IMR-90 (cell line): Measurements from ENCODE around the gene LINGO1. TPM values are rescaled to one million over a fixed set of nuclear protein-coding genes. Genes with fewer than 3 reads are reported as not detected.

Experiments
- ATAC-seq: fragments of 200-7000 bp; cut with Tn5 transposase; 2 replicates; pipeline ENCODE4 v1.9.1; 2020; ENCODE audit warnings: low read depth, mild to moderate bottlenecking, moderate library complexity
- BruUV-seq: library from RNA; stranded (reverse); fragments of 400-500 nt; replicated peaks from 2 replicates; lab custom pipeline; 2021; lab: Mats Ljungman, UMichigan
- CTCF ChIA-PET: fragments of 300-600 bp; formaldehyde crosslinking; extraction: SDS; loops from one replicate; lab custom pipeline; 2021; ENCODE audit warnings: antibody characterized with exemption; lab: Yijun Ruan, JAX
- POLR2A ChIA-PET: fragments of 300-600 bp; sonication (Branson Sonifier 250); formaldehyde crosslinking; loops from one replicate; lab custom pipeline; 2022; ENCODE audit warnings: antibody characterized with exemption; ENCODE audit not compliant: unreplicated experiment; lab: Charles Lee
- DNase-seq: peaks from one replicate; pipeline ENCODE4 v3.0.0; 2013
- H2AFZ ChIP-seq: replicated peaks from 2 replicates; pipeline ENCODE3; 2013; ENCODE audit warnings: low read length, mild to moderate bottlenecking; ENCODE audit not compliant: poor library complexity
- H2AK5ac ChIP-seq: 2 replicates; pipeline ENCODE4 v1.6.1; 2013; ENCODE audit warnings: low read depth, low read length, inconsistent platforms
- H2AK9ac ChIP-seq: replicated peaks from 2 replicates; pipeline ENCODE3; 2013; ENCODE audit warnings: mild to moderate bottlenecking, low read depth, low read length, moderate library complexity; ENCODE audit not compliant: poor library complexity
- H2BK120ac ChIP-seq: 2 replicates; pipeline ENCODE4 v1.6.1; 2013; ENCODE audit warnings: low read depth, low read length, inconsistent platforms
- H2BK15ac ChIP-seq: 3 replicates; pipeline ENCODE4 v1.6.1; 2013; ENCODE audit warnings: low read depth, low read length, inconsistent platforms
- H2BK20ac ChIP-seq: 2 replicates; pipeline ENCODE4 v1.6.1; 2013; ENCODE audit warnings: low read depth, mild to moderate bottlenecking, inconsistent platforms, low read length, moderate library complexity
- H2BK5ac ChIP-seq: 2 replicates; pipeline ENCODE4 v1.6.1; 2013; ENCODE audit warnings: mild to moderate bottlenecking, low read depth, low read length, inconsistent platforms; ENCODE audit not compliant: poor library complexity, severe bottlenecking
- H3K14ac ChIP-seq: replicated peaks from 2 replicates; pipeline ENCODE4 v1.6.1; 2013; ENCODE audit warnings: low read depth, low read length, inconsistent platforms
- H3K18ac ChIP-seq: 2 replicates; pipeline ENCODE4 v1.6.1; 2013; ENCODE audit warnings: low read depth, low read length, control low read depth
- H3K23ac ChIP-seq: 2 replicates; pipeline ENCODE4 v1.6.1; 2013; ENCODE audit warnings: low read depth, low read length, inconsistent platforms
- H3K27ac ChIP-seq: 2 replicates; pipeline ENCODE4 v1.5.1; 2013; ENCODE audit warnings: mild to moderate bottlenecking, control low read depth, low read length; ENCODE audit not compliant: insufficient read depth
- H3K27me3 ChIP-seq: 2 replicates; pipeline ENCODE4 v1.6.1; 2013; ENCODE audit warnings: low read length; ENCODE audit not compliant: control insufficient read depth, insufficient read depth
- H3K36me3 ChIP-seq: 2 replicates; pipeline ENCODE4 v1.6.1; 2013; ENCODE audit warnings: low read length, mixed read lengths; ENCODE audit not compliant: control insufficient read depth, insufficient read depth
- H3K4ac ChIP-seq: 2 replicates; pipeline ENCODE4 v1.6.1; 2013; ENCODE audit warnings: low read depth, low read length, inconsistent platforms
- H3K4me1 ChIP-seq: 2 replicates; pipeline ENCODE4 v1.6.1; 2013; ENCODE audit warnings: low read length, mixed read lengths; ENCODE audit not compliant: control insufficient read depth, insufficient read depth
- H3K4me2 ChIP-seq: 2 replicates; pipeline ENCODE4 v1.6.1; 2013; ENCODE audit warnings: low read depth, mild to moderate bottlenecking, control low read depth, low read length, moderate library complexity
- H3K4me3 ChIP-seq: 2 replicates; pipeline ENCODE4 v1.5.1; 2013; ENCODE audit warnings: low read depth, mild to moderate bottlenecking, control low read depth, low read length, moderate library complexity; ENCODE audit not compliant: insufficient read depth
- H3K56ac ChIP-seq: 2 replicates; pipeline ENCODE4 v1.6.1; 2013; ENCODE audit warnings: low read length, inconsistent platforms; ENCODE audit not compliant: insufficient read depth; ENCODE audit errors: extremely low read depth
- H3K79me1 ChIP-seq, 2 experiments: 2 replicates each; pipeline ENCODE4 v1.6.1; 2013; ENCODE audit warnings: low read length in 2 of 2, inconsistent platforms in 1 of 2, low read depth in 1 of 2
- H3K9ac ChIP-seq: 2 replicates; pipeline ENCODE4 v1.6.1; 2013; ENCODE audit warnings: low read depth, low read length, control low read depth
- H3K9me1 ChIP-seq: 2 replicates; pipeline ENCODE4 v1.6.1; 2013; ENCODE audit warnings: low read length, inconsistent platforms; ENCODE audit not compliant: insufficient read depth
- H3K9me3 ChIP-seq: 2 replicates; pipeline ENCODE4 v1.6.1; 2013; ENCODE audit warnings: low read length; ENCODE audit not compliant: control insufficient read depth, insufficient read depth
- H4K20me1 ChIP-seq: 2 replicates; pipeline ENCODE4 v1.6.1; 2013; ENCODE audit warnings: low read length, inconsistent platforms; ENCODE audit not compliant: insufficient read depth
- H4K5ac ChIP-seq: 2 replicates; pipeline ENCODE4 v1.6.1; 2013; ENCODE audit warnings: mild to moderate bottlenecking, low read depth, low read length, control low read depth
- H4K8ac ChIP-seq, 2 experiments: 2 replicates each; pipeline ENCODE4 v1.6.1; 2013; ENCODE audit warnings: low read depth in 2 of 2, low read length in 2 of 2, control low read depth in 1 of 2, inconsistent platforms in 1 of 2
- H4K91ac ChIP-seq: 2 replicates; pipeline ENCODE4 v1.6.1; 2013; ENCODE audit warnings: low read depth, low read length, inconsistent platforms; ENCODE audit not compliant: insufficient read depth
- CTCF ChIP-seq: conservative IDR thresholded peaks from 2 replicates; pipeline ENCODE4 v1.5.1; 2012; ENCODE audit warnings: mild to moderate bottlenecking, low read depth, low read length, improper control_type of control experiment
- USF2 ChIP-seq: fragments of 150-350 bp; IDR thresholded peaks from 2 replicates; pipeline ENCODE4 v1.6.1; 2017; ENCODE audit warnings: mild to moderate bottlenecking, antibody characterized with exemption, low read length, low read depth
- WGBS, 2 experiments: methylation state at CpG; one replicate each; pipeline versions ENCODE4 v1.1.5 to v1.1.7; 2013; ENCODE audit warnings: missing lambda C conversion rate in 2 of 2; ENCODE audit not compliant: insufficient read length in 1 of 2; ENCODE audit errors: extremely low coverage in 2 of 2; 5-methylcytosine and 5-hydroxymethylcytosine counted together
- dilution Hi-C: fragments of 300-500 bp; cut with HindIII; formaldehyde crosslinking; loops from one replicate; pipeline ENCODE4 v1.14.3; 2018; ENCODE audit warnings: low sequenced_read_pairs; ENCODE audit not compliant: unreplicated experiment
- in situ Hi-C: fragments of 300-500 bp; cut with MboI; formaldehyde crosslinking; loops from 3 replicates; pipeline ENCODE4 v1.14.3; 2019; ENCODE audit warnings: low sequenced_read_pairs, inconsistent platforms, mixed read lengths
- intact Hi-C: fragments of 100-400 bp; cut with micrococcal nuclease; formaldehyde crosslinking; loops from 2 replicates; pipeline ENCODE4 v1.10.0; 2022
- polyA plus RNA-seq, 3 experiments: library from polyadenylated mRNA; depleted of rRNA; stranded (reverse); fragments of >200 nt; gene quantifications; 2 replicates each; pipeline ENCODE4 v1.2.3, GENCODE V29; 2012; ENCODE audit warnings: low replicate concordance in 1 of 3
- total RNA-seq: library from RNA; depleted of rRNA; stranded (reverse); fragments of >200 nt; gene quantifications from 2 replicates; pipeline ENCODE4 v1.2.3, GENCODE V29; 2012

The LINGO1 gene
- total and polyA plus RNA-seq, 2 of the 4 experiments (the other 2 are of a cell fraction): 0.05 TPM; not detected in 1

GRCh38 chr15:77608774-77609173 lies 23.9 kb downstream of the LINGO1 start:
- Histone ChIP-seq H3K27ac (no peak overlapping the region), H3K36me3 (no peaks in the 10 kb centered on the region), H3K4ac (no peak overlapping the region), H2AK9ac (peak overlapping the region; percentile 39), H2BK5ac (no peak overlapping the region), H4K8ac (no peak overlapping the region), H2AFZ (no peak overlapping the region), H2BK20ac (no peak overlapping the region), H3K4me3 (no peak overlapping the region), H4K5ac (no peak overlapping the region), H3K18ac (no peak overlapping the region), H2AK5ac (no peak overlapping the region), H3K4me2 (no peak overlapping the region), H3K9ac (no peak overlapping the region), H3K23ac (no peak overlapping the region), H3K56ac (no peak overlapping the region), H3K79me1 (no peaks in the 10 kb centered on the region), H4K91ac (no peak overlapping the region), H3K9me3 (no peaks in the 10 kb centered on the region), H3K4me1 (0 out of 2 replicates have a peak, but pooled peaks cover 5% of the 10 kb centered on the region), H4K20me1 (no peaks in the 10 kb centered on the region), H3K27me3 (peaks cover 27% of the 10 kb centered on the region), H2BK120ac (no peak overlapping the region), H2BK15ac (no peak overlapping the region), H3K14ac (no peak overlapping the region), H3K9me1 (no peaks in the 10 kb centered on the region)
- in situ Hi-C loops: no loop called here
- no peak for DNase-seq
- BruUV-seq: no TSS peak
- dilution Hi-C loops: no loop called here
- 71% methylated on average over 4 of the region's 6 CpGs; no CpG with 5 or more reads in 1 of the 2 experiments for WGBS, 2 experiments
- POLR2A ChIA-PET: interaction anchor here (0.7 kb wide), 1 partner anchor 1678 kb away, joined by 3 read pairs; no protein-coding TSS in a partner anchor
- intact Hi-C loops: no loop called here
- TF ChIP-seq CTCF (no peak), USF2 (peak; percentile 71)
- CTCF ChIA-PET: interaction anchor here (1.2 kb wide), 1 partner anchor 24 kb away, joined by 3 read pairs; the partner anchor contains the start of gene LINGO1
- ATAC-seq: no peak
